ENCODE measurements around the gene ELFN2.

The ELFN2 gene

DNA sequence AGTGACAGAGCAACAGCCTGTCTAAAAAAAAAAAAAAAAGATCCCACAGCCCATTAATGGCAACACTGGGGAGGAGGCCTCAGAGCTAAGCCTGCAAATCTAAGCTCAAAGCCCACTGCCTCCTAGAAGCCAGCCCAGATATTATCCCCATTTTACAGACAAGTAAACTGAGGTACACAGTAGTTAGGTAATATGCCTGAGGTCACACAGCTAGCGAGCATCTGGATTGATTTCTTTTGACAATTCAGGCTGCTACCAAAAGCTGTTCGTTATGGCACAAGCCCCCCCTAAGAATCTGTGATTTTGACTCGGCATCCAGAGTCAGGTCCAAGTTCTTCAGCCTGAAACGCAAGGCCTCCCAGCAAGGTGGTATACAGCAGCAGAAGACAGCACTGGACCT is 13.7 kb downstream of the ELFN2 start:
- no peak for FAIRE-seq
- TF ChIP-seq POLR2AphosphoS5 (IDR thresholded peaks at IDR 0.05; ENCODE audit: low read depth, low read length) (no peak), POLR2A (IDR thresholded peaks at IDR 0.05; ENCODE audit: low read depth, low read length) (no peak), TAF1 (IDR thresholded peaks at IDR 0.05; ENCODE audit: borderline replicate concordance, low read depth, low read length) (no peak)

DNA sequence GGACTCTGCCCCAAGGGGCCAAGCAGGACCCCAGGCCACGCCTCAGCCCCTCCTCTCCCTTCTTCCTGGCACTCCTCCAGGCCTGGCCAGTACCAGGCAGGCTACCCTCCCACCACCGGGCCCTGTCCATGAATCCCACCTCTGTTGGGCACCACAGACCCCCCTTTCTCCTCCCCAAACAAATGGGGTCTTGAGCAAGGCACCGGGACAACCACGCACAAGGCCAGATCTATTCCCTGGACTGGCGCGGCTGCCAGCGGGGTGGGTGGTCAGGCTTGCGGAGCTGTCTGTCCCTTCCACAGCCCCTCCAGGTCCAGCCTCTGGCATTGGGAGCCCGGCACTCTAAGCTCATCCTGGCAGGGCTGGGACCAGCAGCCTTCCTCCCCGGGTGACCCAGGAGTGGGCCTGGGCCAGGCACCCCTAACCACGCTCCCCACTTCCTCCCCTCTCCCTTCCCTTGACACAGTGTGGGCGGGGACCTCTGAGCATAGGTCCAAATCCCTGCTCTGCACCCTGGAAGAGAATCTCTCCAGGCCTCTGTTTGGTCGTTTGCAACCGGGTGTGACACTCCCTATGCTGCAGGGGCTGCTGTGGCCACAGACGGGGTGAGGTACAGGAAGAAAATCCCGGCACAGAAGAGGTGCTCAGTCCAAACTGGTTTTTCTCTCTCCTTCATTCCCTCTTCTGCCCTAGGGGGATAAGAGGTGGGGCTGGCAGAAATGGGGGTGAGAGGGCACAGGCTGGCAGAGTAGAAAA is 14.6 kb downstream of the ELFN2 start:
- FAIRE-seq (no peak), DNase-seq (ENCODE audit: insufficient read length) (no peak)
- TF ChIP-seq POLR2A (IDR thresholded peaks at IDR 0.05; ENCODE audit: low read depth, low read length) (no peak), POLR2AphosphoS5 (IDR thresholded peaks at IDR 0.05; ENCODE audit: low read depth, low read length) (no peak), TAF1 (IDR thresholded peaks at IDR 0.05; ENCODE audit: borderline replicate concordance, low read depth, low read length) (no peak)

More for the DNA sequence above, 13.7 kb downstream of the ELFN2 start:
- no peak for DNase-seq (ENCODE audit: insufficient read length)

DNA sequence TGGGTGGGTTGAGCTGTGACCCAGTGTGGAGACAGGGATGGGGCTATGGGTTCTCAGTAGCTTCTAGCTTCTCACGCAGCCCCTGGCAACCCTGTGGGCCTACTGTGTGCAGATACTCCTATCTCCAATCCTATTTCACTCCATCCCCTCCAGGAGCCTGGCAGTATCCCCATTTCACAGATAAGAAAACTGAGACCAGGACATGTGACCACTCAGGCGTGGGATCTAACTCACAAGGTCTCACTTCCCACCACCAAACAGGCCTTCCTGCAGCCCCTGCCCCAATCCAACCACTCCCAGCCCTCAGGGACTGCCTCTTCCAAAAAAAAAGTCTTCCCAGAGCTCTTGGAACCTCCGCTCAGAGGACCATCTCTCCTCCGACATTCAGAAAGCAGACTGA is 15.6 kb downstream of the ELFN2 start:
- no peak for FAIRE-seq

GRCh38 chr22:37410174-37411055 is 16.9 kb downstream of the ELFN2 start:
- DNase-seq (ENCODE audit: insufficient read length) (no peak), FAIRE-seq (no peak)
- TF ChIP-seq POLR2A (IDR thresholded peaks at IDR 0.05; ENCODE audit: low read depth, low read length) (no peak), POLR2AphosphoS5 (IDR thresholded peaks at IDR 0.05; ENCODE audit: low read depth, low read length) (no peak), TAF1 (IDR thresholded peaks at IDR 0.05; ENCODE audit: borderline replicate concordance, low read depth, low read length) (no peak)

More for the DNA sequence above, 15.6 kb downstream of the ELFN2 start:
- no peak for TF ChIP-seq POLR2A (IDR thresholded peaks at IDR 0.05; ENCODE audit: low read depth, low read length)
- TF ChIP-seq POLR2AphosphoS5 (IDR thresholded peaks at IDR 0.05; ENCODE audit: low read depth, low read length): no peak
- no peak for TF ChIP-seq TAF1 (IDR thresholded peaks at IDR 0.05; ENCODE audit: borderline replicate concordance, low read depth, low read length)
- no peak for DNase-seq (ENCODE audit: insufficient read length)

GRCh38 chr22:37409459-37410050 is 17.7 kb downstream of the ELFN2 start:
- TF ChIP-seq TAF1 (IDR thresholded peaks at IDR 0.05; ENCODE audit: borderline replicate concordance, low read depth, low read length): no peak
- TF ChIP-seq POLR2AphosphoS5 (IDR thresholded peaks at IDR 0.05; ENCODE audit: low read depth, low read length): no peak
- no peak for TF ChIP-seq POLR2A (IDR thresholded peaks at IDR 0.05; ENCODE audit: low read depth, low read length)
- FAIRE-seq (no peak), DNase-seq (ENCODE audit: insufficient read length) (no peak)

- DNase-seq (ENCODE audit: insufficient read length) (no peak), FAIRE-seq (no peak)
- TF ChIP-seq TAF1 (IDR thresholded peaks at IDR 0.05; ENCODE audit: borderline replicate concordance, low read depth, low read length): no peak
- TF ChIP-seq POLR2A (IDR thresholded peaks at IDR 0.05; ENCODE audit: low read depth, low read length): no peak
- no peak for TF ChIP-seq POLR2AphosphoS5 (IDR thresholded peaks at IDR 0.05; ENCODE audit: low read depth, low read length)
Measured at GRCh38 chr22:37409031-37409430, 18.2 kb downstream of the ELFN2 start.

DNA sequence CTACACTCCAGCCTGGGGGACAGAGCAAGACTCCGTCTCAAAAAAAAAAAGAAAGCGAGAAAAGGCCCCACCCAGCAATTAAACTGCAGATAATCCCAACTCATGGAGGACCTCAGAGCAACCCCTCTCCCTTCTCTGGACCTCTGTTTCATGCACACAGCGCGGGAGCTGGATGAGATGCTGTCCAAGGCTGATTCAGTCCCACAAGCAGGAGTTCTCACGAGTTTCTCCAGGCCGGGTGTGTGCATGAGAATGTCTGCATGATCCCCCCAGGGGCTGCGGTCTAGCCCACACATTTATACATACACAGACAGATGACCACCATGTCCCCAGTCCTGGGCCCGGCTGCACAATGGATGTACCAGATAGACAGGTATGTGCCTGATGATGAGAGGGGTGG is 19.4 kb downstream of the ELFN2 start:
- DNase-seq (ENCODE audit: insufficient read length): no peak
- FAIRE-seq: no peak
- TF ChIP-seq TAF1 (IDR thresholded peaks at IDR 0.05; ENCODE audit: borderline replicate concordance, low read depth, low read length) (no peak), POLR2A (IDR thresholded peaks at IDR 0.05; ENCODE audit: low read depth, low read length) (no peak), POLR2AphosphoS5 (IDR thresholded peaks at IDR 0.05; ENCODE audit: low read depth, low read length) (no peak)

DNA sequence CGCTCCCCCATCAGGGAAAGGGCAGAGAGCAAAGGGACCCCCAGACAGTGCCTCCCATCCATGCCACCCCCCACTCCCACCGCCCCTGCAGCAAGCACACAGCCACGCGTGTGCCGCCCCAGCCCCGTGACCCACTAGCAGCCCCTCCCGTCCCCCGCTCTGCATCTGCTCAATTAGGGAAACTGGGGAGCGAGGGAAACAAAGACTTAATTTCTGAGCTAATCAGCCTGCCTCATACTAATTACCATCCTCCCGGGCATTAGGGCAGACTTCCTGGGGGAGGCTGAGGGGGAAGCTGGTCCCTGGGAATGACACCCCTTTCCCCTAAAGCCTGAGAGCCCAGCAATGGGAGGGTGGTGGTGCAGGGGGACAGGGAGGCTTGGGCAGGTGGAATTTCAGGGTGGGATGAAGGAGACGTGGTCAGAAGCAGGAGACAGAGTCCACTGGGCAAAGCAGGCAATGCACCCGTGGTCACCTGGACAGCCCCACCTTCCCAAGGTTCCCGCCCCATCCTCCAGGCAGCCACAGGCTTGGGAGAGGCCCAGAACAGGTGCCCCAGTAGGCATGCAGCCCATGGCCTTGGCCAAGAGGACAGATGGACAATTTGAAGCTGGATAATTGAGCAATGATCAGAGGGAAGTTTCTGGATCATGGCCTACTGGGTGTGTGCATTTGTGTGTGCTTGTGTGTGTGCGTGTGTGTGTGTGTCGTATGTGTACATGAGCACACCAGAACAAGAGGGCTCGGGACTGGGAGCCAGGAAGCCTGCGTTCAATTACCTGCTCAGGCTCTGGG is 20.6 kb downstream of the ELFN2 start:
- TF ChIP-seq TAF1 (IDR thresholded peaks at IDR 0.05; ENCODE audit: borderline replicate concordance, low read depth, low read length): no peak
- no peak for TF ChIP-seq POLR2AphosphoS5 (IDR thresholded peaks at IDR 0.05; ENCODE audit: low read depth, low read length)
- TF ChIP-seq POLR2A (IDR thresholded peaks at IDR 0.05; ENCODE audit: low read depth, low read length): no peak
- FAIRE-seq: no peak
- no peak for DNase-seq (ENCODE audit: insufficient read length)

DNA sequence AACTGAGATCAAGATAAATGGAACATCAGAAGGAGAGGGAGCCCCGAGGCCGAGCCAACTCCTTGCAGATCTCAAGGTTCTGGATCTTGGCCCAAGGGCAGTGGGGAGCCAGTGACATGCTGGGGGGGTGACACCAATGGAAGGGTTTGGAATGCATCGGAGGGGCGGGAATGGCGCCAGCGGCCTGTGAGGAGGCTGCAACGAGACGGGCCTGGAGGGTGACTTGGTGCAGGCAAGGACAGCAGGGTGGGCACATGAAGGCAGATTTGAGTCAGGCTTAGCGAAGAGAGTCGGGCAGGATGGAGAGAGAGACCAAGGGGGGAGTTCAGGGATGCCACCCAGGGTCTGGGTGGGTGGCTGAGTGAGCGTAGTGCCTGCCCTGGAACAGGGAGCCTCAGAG is 23.2 kb downstream of the ELFN2 start:
- DNase-seq (ENCODE audit: insufficient read length) (no peak), FAIRE-seq (no peak)
- TF ChIP-seq POLR2AphosphoS5 (IDR thresholded peaks at IDR 0.05; ENCODE audit: low read depth, low read length): no peak
- no peak for TF ChIP-seq TAF1 (IDR thresholded peaks at IDR 0.05; ENCODE audit: borderline replicate concordance, low read depth, low read length)
- no peak for TF ChIP-seq POLR2A (IDR thresholded peaks at IDR 0.05; ENCODE audit: low read depth, low read length)

DNA sequence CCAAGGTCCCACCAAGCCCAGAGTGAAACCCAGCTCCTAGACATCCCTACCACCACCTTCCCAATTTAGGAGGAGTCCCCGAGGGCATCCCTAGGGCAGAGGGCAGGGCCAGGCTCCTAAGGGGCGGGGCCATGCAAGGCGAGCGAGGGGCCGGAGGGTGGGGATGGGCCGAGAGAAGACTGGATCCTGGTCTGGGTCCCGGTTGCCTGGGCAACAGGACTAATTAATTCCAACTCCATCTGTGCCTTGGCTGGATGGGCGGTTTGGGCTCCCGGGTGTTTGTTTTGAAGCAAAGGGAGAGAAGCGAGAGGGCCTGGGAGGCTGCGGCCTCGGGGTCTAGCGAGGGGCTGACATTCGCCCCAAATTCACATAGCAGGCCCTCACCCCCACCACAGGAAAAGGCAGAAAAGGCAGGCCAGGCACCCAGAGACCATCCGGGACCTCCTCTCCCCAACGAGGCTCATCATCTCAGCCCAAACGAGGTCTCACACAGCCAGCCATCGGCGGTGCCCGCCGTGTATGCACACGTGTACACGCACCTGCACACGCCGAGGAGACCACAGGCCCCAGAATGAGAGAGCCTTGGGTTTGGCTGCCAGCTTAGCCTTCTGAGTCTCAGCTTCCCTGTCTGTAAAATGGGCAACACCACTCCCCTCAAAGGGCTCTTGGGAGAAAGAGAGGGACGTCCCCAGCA is 23.9 kb downstream of the ELFN2 start:
- TF ChIP-seq TAF1 (IDR thresholded peaks at IDR 0.05; ENCODE audit: borderline replicate concordance, low read depth, low read length): no peak
- FAIRE-seq: no peak
- no peak for DNase-seq (ENCODE audit: insufficient read length)
